A549 (cell line): ENCODE measurements around the gene NTM. TPM values are rescaled to one million over a fixed set of nuclear protein-coding genes. Genes with fewer than 3 reads are reported as not detected.

Experiments used
- ATAC-seq, 2 experiments: fragments of 200-7000 bp in 1 of 2; fragments of >200 bp in 1 of 2; cut with Nextera tagmentation in 1 of 2; cut with Tn5 transposase in 1 of 2; 3 replicates each; pipeline versions ENCODE4 v1.8.0 to v1.9.1; 2018 to 2020; ENCODE audit warnings: mild to moderate bottlenecking in 1 of 2, moderate library complexity in 1 of 2
- CTCF ChIA-PET: fragments of 300-600 bp; sonication (Branson Sonifier 250); formaldehyde crosslinking; extraction: SDS; loops from one replicate; lab custom pipeline; 2021; ENCODE audit warnings: antibody characterized with exemption, inconsistent platforms; lab: Yijun Ruan, JAX
- POLR2A ChIA-PET: fragments of 350-600 bp; formaldehyde crosslinking; extraction: SDS; loops from one replicate; lab custom pipeline; 2021; ENCODE audit warnings: antibody characterized with exemption, inconsistent platforms; lab: Yijun Ruan, JAX
- DNase-seq, 2 experiments: peaks; one replicate each; pipeline versions ENCODE4 v3.0.0 to v3.0.0-alpha.2; 2011 to 2016; ENCODE audit warnings: low read depth in 1 of 2, low spot score in 1 of 2
- FAIRE-seq: peaks from 2 replicates; lab custom pipeline; 2011; peaks lifted over from hg19 to GRCh38; lab: Jason Lieb, UNC
- H3K27ac ChIP-seq, 2 experiments: fragments of >200 bp; sonication (Bioruptor Twin); formaldehyde crosslinking; 3 replicates each; pipeline ENCODE4 v1.5.1; 2016 to 2017
- H3K4me1 ChIP-seq: fragments of >200 bp; sonication (Bioruptor Twin); formaldehyde crosslinking; 3 replicates; pipeline ENCODE4 v1.6.1; 2016
- H3K4me2 ChIP-seq: fragments of >200 bp; sonication (Bioruptor Twin); formaldehyde crosslinking; 3 replicates; pipeline ENCODE4 v1.6.1; 2016
- H3K4me3 ChIP-seq: fragments of >200 bp; sonication (Bioruptor Twin); formaldehyde crosslinking; 3 replicates; pipeline ENCODE4 v1.5.1; 2016
- H3K9me3 ChIP-seq: fragments of >200 bp; sonication (Bioruptor Twin); formaldehyde crosslinking; 3 replicates; pipeline ENCODE4 v1.6.1; 2016
- BHLHE40 ChIP-seq: IDR thresholded peaks from 2 replicates; pipeline ENCODE4 v1.6.1; 2012; ENCODE audit warnings: low read depth, low read length, inconsistent platforms
- CBX2 ChIP-seq: fragments of 200-600 bp; sonication (generic); IDR thresholded peaks from 2 replicates; pipeline ENCODE4 v1.6.1; 2016; ENCODE audit warnings: low read depth, mild to moderate bottlenecking, borderline replicate concordance
- CEBPB ChIP-seq, 2 experiments: fragments of >200 bp in 1 of 2; sonication (Bioruptor Twin) in 1 of 2; formaldehyde crosslinking in 1 of 2; IDR thresholded peaks; 2 replicates each; pipeline ENCODE4 v1.6.1; 2012 to 2016
- CHD4 ChIP-seq: fragments of 200-600 bp; sonication (generic); IDR thresholded peaks from 2 replicates; pipeline ENCODE4 v1.6.1; 2016; ENCODE audit warnings: antibody characterized with exemption, mild to moderate bottlenecking, borderline replicate concordance
- EHF ChIP-seq: fragments of 250-450 bp; sonication (Bioruptor Pico); IDR thresholded peaks from 2 replicates; pipeline ENCODE4 v1.5.0; 2020; ENCODE audit warnings: mild to moderate bottlenecking
- EP300 ChIP-seq, 2 experiments: fragments of >200 bp; sonication (Bioruptor Twin); formaldehyde crosslinking; IDR thresholded peaks; 2 replicates in 1 of 2; 3 replicates in 1 of 2; pipeline ENCODE4 v1.6.1; 2016 to 2017
- FOSB ChIP-seq: fragments of 250-450 bp; sonication (Bioruptor Pico); IDR thresholded peaks from 2 replicates; pipeline ENCODE4 v1.5.0; 2020; ENCODE audit warnings: mild to moderate bottlenecking, moderate library complexity
- HDAC2 ChIP-seq: fragments of 200-600 bp; sonication (generic); IDR thresholded peaks from 2 replicates; pipeline ENCODE4 v1.6.1; 2016
- HES2 ChIP-seq: fragments of >200 bp; sonication (Bioruptor Twin); formaldehyde crosslinking; IDR thresholded peaks from 2 replicates; pipeline ENCODE4 v1.6.1; 2016
- HMGXB4 ChIP-seq: fragments of 250-450 bp; sonication (Bioruptor Pico); IDR thresholded peaks from 2 replicates; pipeline ENCODE4 v1.5.0; 2021; ENCODE audit warnings: mild to moderate bottlenecking, moderate library complexity, borderline replicate concordance
- HOXA7 ChIP-seq: fragments of 250-450 bp; sonication (Bioruptor Pico); IDR thresholded peaks from 2 replicates; pipeline ENCODE4 v1.5.0; 2020; ENCODE audit warnings: mild to moderate bottlenecking, moderate library complexity
- HOXB13 ChIP-seq: fragments of 250-450 bp; sonication (Bioruptor Pico); IDR thresholded peaks from 2 replicates; pipeline ENCODE4 v1.5.0; 2020; ENCODE audit warnings: low read depth, mild to moderate bottlenecking, moderate library complexity
- JUNB ChIP-seq: fragments of >200 bp; sonication (Bioruptor Twin); formaldehyde crosslinking; IDR thresholded peaks from 2 replicates; pipeline ENCODE4 v1.6.1; 2016
- KDM1A ChIP-seq: fragments of 200-600 bp; sonication (generic); IDR thresholded peaks from 2 replicates; pipeline ENCODE4 v1.6.1; 2016; ENCODE audit warnings: low read depth, mild to moderate bottlenecking
- MAX ChIP-seq: IDR thresholded peaks from 2 replicates; pipeline ENCODE4 v1.6.1; 2012
- MAZ ChIP-seq: fragments of 150-350 bp; IDR thresholded peaks from 2 replicates; pipeline ENCODE4 v1.6.1; 2014; ENCODE audit warnings: antibody characterized with exemption, low read depth, low read length, borderline replicate concordance
- NFE2L2 ChIP-seq: fragments of 150-350 bp; conservative IDR thresholded peaks from 2 replicates; pipeline ENCODE4 v1.6.1; 2014; ENCODE audit warnings: low read length
- NPAS2 ChIP-seq: fragments of 250-450 bp; sonication (Bioruptor Pico); IDR thresholded peaks from 2 replicates; pipeline ENCODE4 v1.8.0; 2022; ENCODE audit warnings: mild to moderate bottlenecking, moderate library complexity, borderline replicate concordance
- NR3C1 ChIP-seq: fragments of >200 bp; sonication (Bioruptor Twin); formaldehyde crosslinking; IDR thresholded peaks from 3 replicates; pipeline ENCODE4 v1.6.1; 2017
- PHF8 ChIP-seq: fragments of 200-600 bp; sonication (generic); IDR thresholded peaks from 2 replicates; pipeline ENCODE4 v1.6.1; 2016; ENCODE audit warnings: low read depth, mild to moderate bottlenecking, antibody characterized with exemption, moderate library complexity, borderline replicate concordance
- POLR2A ChIP-seq: IDR thresholded peaks from 2 replicates; pipeline ENCODE4 v1.6.1; 2012; ENCODE audit warnings: mild to moderate bottlenecking, low read length
- POLR2AphosphoS2 ChIP-seq: conservative IDR thresholded peaks from 2 replicates; pipeline ENCODE4 v1.6.1; 2012; ENCODE audit warnings: low read length, improper control_type of control experiment, inconsistent platforms
- RAD21 ChIP-seq, 2 experiments: fragments of >200 bp in 1 of 2; sonication (Bioruptor Twin) in 1 of 2; formaldehyde crosslinking in 1 of 2; IDR thresholded peaks in 1 of 2; conservative IDR thresholded peaks in 1 of 2; 2 replicates in 1 of 2; 3 replicates in 1 of 2; pipeline ENCODE4 v1.6.1; 2012 to 2018; ENCODE audit warnings: inconsistent platforms in 1 of 2
- RARB ChIP-seq: fragments of 250-450 bp; sonication (Bioruptor Pico); IDR thresholded peaks from 2 replicates; pipeline ENCODE4 v1.8.0; 2021; ENCODE audit warnings: mild to moderate bottlenecking, moderate library complexity
- RCOR1 ChIP-seq: fragments of 150-350 bp; IDR thresholded peaks from 2 replicates; pipeline ENCODE4 v1.6.1; 2014; ENCODE audit warnings: antibody characterized with exemption, low read length, low read depth
- REST ChIP-seq: fragments of 200-600 bp; sonication (generic); IDR thresholded peaks from 2 replicates; pipeline ENCODE4 v1.6.1; 2016; ENCODE audit warnings: antibody characterized with exemption, mild to moderate bottlenecking, moderate library complexity
- SREBF2 ChIP-seq: fragments of 450-650 bp; IDR thresholded peaks from 2 replicates; pipeline ENCODE4 v1.6.1; 2014; ENCODE audit warnings: mild to moderate bottlenecking, moderate library complexity
- TP53 ChIP-seq: fragments of 250-450 bp; sonication (Bioruptor Pico); IDR thresholded peaks from 2 replicates; pipeline ENCODE4 v1.5.0; 2021; ENCODE audit warnings: mild to moderate bottlenecking, moderate library complexity
- WGBS: methylation state at CpG from one replicate; pipeline ENCODE4 v1.1.6; 2017; ENCODE audit errors: missing lambda C conversion rate; 5-methylcytosine and 5-hydroxymethylcytosine counted together
- polyA plus RNA-seq, 4 experiments: library from polyadenylated mRNA; depleted of rRNA in 3 of 4; stranded (reverse); fragments of >200 nt; fragmentation: RNase III in 1 of 4; extraction: RNeasy Plus Mini Kit Qiagen cat#74134 plus additional on column Dnase treatment in 1 of 4; gene quantifications; 2 replicates in 3 of 4; 3 replicates in 1 of 4; pipeline ENCODE4 v1.2.3, GENCODE V29; 2011 to 2017
- TF ChIP-seq, protein P1 (sequence below): fragments of 250-450 bp; sonication (Bioruptor Pico); IDR thresholded peaks from 2 replicates; pipeline ENCODE4 v1.5.0; 2020; ENCODE audit warnings: low read depth, mild to moderate bottlenecking, moderate library complexity

The NTM gene
- polyA plus RNA-seq, 2 of the 4 experiments (the other 2 are of a cell fraction), result not detected

- TF ChIP-seq POLR2A (no peak), HMGXB4 (no peak), POLR2AphosphoS2 (no peak), MAX (no peak), FOSB (no peak), HDAC2 (no peak)
- no peak for ATAC-seq
- CTCF ChIA-PET, result no interaction called here
- Histone ChIP-seq H3K4me1 (no peaks in the 10 kb centered on the region), H3K9me3 (no peaks in the 10 kb centered on the region), H3K4me3 (no peak overlapping the region), H3K27ac (no peak overlapping the region), H3K4me2 (no peak overlapping the region)
- POLR2A ChIA-PET, result no interaction called here
- FAIRE-seq, result no peak
- DNase-seq, result no peak
- WGBS, result 8% methylated on average over 5 of the region's 5 CpGs
These were observed 527.5 kb downstream of the NTM start for GRCh38 chr11:131897956-131898355.

- H3K9me3 ChIP-seq, result no peaks in the 10 kb centered on the region
- FAIRE-seq (no peak), ATAC-seq (no peak), DNase-seq (no peak)
- 6% methylated on average over 7 of the region's 7 CpGs for WGBS
- H3K4me2 ChIP-seq, result no peak overlapping the region
- no peak overlapping the region for H3K4me3 ChIP-seq
- H3K27ac ChIP-seq, result no peak overlapping the region
- ChIA-PET POLR2A (no interaction called here), CTCF (no interaction called here)
- H3K4me1 ChIP-seq, result no peaks in the 10 kb centered on the region
- TF ChIP-seq EHF (CRISPR knock-in tag) (no peak), HES2 (no peak), NFE2L2 (no peak), KDM1A (no peak), HDAC2 (no peak), PHF8 (no peak), JUNB (no peak), REST (no peak), CBX2 (no peak), POLR2A (no peak), CEBPB (IDR thresholded peaks at IDR 0.05) (no peak), NPAS2 (CRISPR knock-in tag) (no peak), RCOR1 (no peak)
These were observed 528.5 kb downstream of the NTM start for GRCh38 chr11:131898949-131899348.

DNA sequence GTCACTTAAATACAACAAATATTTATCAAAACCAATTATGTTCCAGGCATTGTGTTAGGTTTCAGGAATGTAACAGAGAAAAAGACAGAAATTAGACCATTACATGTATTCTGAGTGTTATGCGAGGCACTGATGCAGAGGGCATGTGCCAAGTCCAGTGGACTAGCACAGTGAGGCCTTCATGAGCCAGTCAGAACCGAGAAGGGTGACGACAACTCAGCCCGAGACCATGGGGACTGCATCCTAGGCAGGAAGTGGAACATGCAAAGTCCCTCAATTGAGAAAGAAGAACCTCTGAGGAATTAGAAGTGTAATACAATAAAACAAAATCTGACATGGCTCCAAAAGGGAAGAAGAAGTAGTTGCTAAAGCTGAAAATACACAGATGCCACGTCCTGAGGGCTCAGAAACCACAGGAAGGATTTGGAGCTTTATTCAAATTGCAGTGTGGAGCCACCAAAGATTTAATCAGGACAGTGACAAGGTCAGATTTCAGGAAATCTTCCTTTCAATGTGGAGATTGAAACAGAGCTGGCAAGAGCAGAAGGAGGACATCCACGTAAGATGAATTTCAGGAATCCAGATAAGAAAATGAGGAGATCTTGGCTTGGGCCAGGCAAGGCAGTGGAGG, 529.6 kb downstream of the NTM start:
- under 1% methylated on average over 6 of the region's 6 CpGs for WGBS
- H3K4me3 ChIP-seq, result no peak overlapping the region
- ATAC-seq, result no peak
- no peak overlapping the region for H3K4me2 ChIP-seq
- H3K9me3 ChIP-seq, result no peaks in the 10 kb centered on the region
- POLR2A ChIA-PET, result no interaction called here
- no peaks in the 10 kb centered on the region for H3K4me1 ChIP-seq
- no peak for DNase-seq
- no peak for FAIRE-seq
- H3K27ac ChIP-seq, result no peak overlapping the region
- CTCF ChIA-PET, result no interaction called here
- TF ChIP-seq HOXB13 (CRISPR knock-in tag), result no peak
- no peak for TF ChIP-seq EP300 (IDR thresholded peaks at IDR 0.05)
- no peak for TF ChIP-seq SREBF2
- TF ChIP-seq RARB (CRISPR knock-in tag), result no peak
- TF ChIP-seq TP53 (CRISPR knock-in tag), result no peak
- no peak for TF ChIP-seq RAD21 (conservative IDR thresholded peaks at IDR 0.05 in 1 of 2, IDR thresholded peaks at IDR 0.05 in 1 of 2)
- TF ChIP-seq, protein P1, sequence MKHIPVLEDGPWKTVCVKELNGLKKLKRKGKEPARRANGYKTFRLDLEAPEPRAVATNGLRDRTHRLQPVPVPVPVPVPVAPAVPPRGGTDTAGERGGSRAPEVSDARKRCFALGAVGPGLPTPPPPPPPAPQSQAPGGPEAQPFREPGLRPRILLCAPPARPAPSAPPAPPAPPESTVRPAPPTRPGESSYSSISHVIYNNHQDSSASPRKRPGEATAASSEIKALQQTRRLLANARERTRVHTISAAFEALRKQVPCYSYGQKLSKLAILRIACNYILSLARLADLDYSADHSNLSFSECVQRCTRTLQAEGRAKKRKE (CRISPR knock-in tag), result no peak
- no peak for TF ChIP-seq HOXA7 (CRISPR knock-in tag)
- TF ChIP-seq EHF (CRISPR knock-in tag), result no peak
- TF ChIP-seq BHLHE40, result no peak
- no peak for TF ChIP-seq PHF8
- TF ChIP-seq FOSB, result no peak
- TF ChIP-seq JUNB, result no peak
- TF ChIP-seq MAX, result no peak
- no peak for TF ChIP-seq NFE2L2
- TF ChIP-seq MAZ, result no peak
- TF ChIP-seq CHD4, result no peak
- TF ChIP-seq NR3C1, result no peak
